HEK293 (cell line): ENCODE data around the gene SHBG.
A peak's percentile ranks its signal among the peaks of the same experiment; 100 is the strongest.

Source experiments
- CTCF ChIA-PET: fragments of 350-600 bp; formaldehyde crosslinking; extraction: SDS; loops from one replicate; lab custom pipeline; 2021; ENCODE audit warnings: antibody characterized with exemption; lab: Yijun Ruan, JAX
- POLR2A ChIA-PET: fragments of 300-600 bp; formaldehyde crosslinking; extraction: SDS; loops from one replicate; lab custom pipeline; 2020; ENCODE audit warnings: antibody characterized with exemption, inconsistent platforms; lab: Yijun Ruan, JAX
- H3K27ac ChIP-seq: fragments of 200-500 bp; sonication (Bioruptor generic); 2 replicates; pipeline ENCODE4 v1.5.1; 2014; ENCODE audit warnings: low read depth, low read length, control low read depth, inconsistent platforms; ENCODE audit errors: extremely low read depth
- H3K36me3 ChIP-seq, 2 experiments: fragments of 200-500 bp in 1 of 2; sonication (Bioruptor generic) in 1 of 2; 1 replicate in 1 of 2; 2 replicates in 1 of 2; pipeline ENCODE4 v1.5.1; 2014 to 2017; ENCODE audit warnings: inconsistent platforms in 2 of 2, low read length in 2 of 2; ENCODE audit not compliant: control insufficient read depth in 2 of 2, insufficient read depth in 1 of 2
- H3K4me1 ChIP-seq: fragments of 200-500 bp; sonication (Bioruptor generic); 2 replicates; pipeline ENCODE4 v1.5.1; 2014; ENCODE audit warnings: mild to moderate bottlenecking, low read length, inconsistent platforms; ENCODE audit not compliant: control insufficient read depth, insufficient read depth
- H3K4me3 ChIP-seq: 2 replicates; pipeline ENCODE4 v1.5.1; 2011; ENCODE audit warnings: low read depth, mild to moderate bottlenecking, control low read depth, low read length, moderate library complexity
- H3K9me3 ChIP-seq: fragments of 200-500 bp; sonication (Bioruptor generic); 2 replicates; pipeline ENCODE4 v1.5.1; 2014; ENCODE audit warnings: low read depth, low read length, inconsistent platforms; ENCODE audit not compliant: control insufficient read depth, insufficient read depth
- BCL11A ChIP-seq: fragments of 450-650 bp; formaldehyde crosslinking; IDR thresholded peaks from 2 replicates; pipeline ENCODE4 v1.5.1; 2016; ENCODE audit warnings: low read depth, missing biosample characterization, missing genetic modification characterization
- HOXA7 ChIP-seq: sonication (generic); formaldehyde crosslinking; IDR thresholded peaks from 2 replicates; pipeline ENCODE4 v1.8.1; 2022; ENCODE audit warnings: missing genetic modification reagents, borderline replicate concordance
- OSR2 ChIP-seq: fragments of 450-650 bp; formaldehyde crosslinking; IDR thresholded peaks from 2 replicates; pipeline ENCODE4 v1.5.1; 2016; ENCODE audit warnings: missing biosample characterization, missing genetic modification characterization
- OVOL3 ChIP-seq: fragments of 450-650 bp; formaldehyde crosslinking; IDR thresholded peaks from 2 replicates; pipeline ENCODE4 v1.5.1; 2016; ENCODE audit warnings: missing biosample characterization, missing genetic modification characterization
- SP7 ChIP-seq: fragments of 450-650 bp; formaldehyde crosslinking; IDR thresholded peaks from 2 replicates; pipeline ENCODE4 v1.5.1; 2016; ENCODE audit warnings: missing biosample characterization, missing genetic modification characterization
- TRIM28 ChIP-seq: IDR thresholded peaks from 2 replicates; pipeline ENCODE4 v1.6.1; 2011; ENCODE audit warnings: low read length, control low read depth, borderline replicate concordance
- ZFP41 ChIP-seq: fragments of 450-650 bp; formaldehyde crosslinking; IDR thresholded peaks from 2 replicates; pipeline ENCODE4 v1.5.1; 2016; ENCODE audit warnings: missing biosample characterization, missing genetic modification characterization, borderline replicate concordance
- ZNF10 ChIP-seq: fragments of 450-650 bp; formaldehyde crosslinking; IDR thresholded peaks from 2 replicates; pipeline ENCODE4 v1.5.1; 2017; ENCODE audit warnings: missing biosample characterization, missing genetic modification characterization
- ZNF157 ChIP-seq: fragments of 450-650 bp; formaldehyde crosslinking; IDR thresholded peaks from 2 replicates; pipeline ENCODE4 v1.5.1; 2016; ENCODE audit warnings: missing biosample characterization, missing genetic modification characterization
- ZNF214 ChIP-seq: fragments of 450-650 bp; formaldehyde crosslinking; IDR thresholded peaks from 2 replicates; pipeline ENCODE4 v1.5.1; 2017; ENCODE audit warnings: missing biosample characterization, mild to moderate bottlenecking, missing genetic modification characterization, borderline replicate concordance
- ZNF544 ChIP-seq: fragments of 450-650 bp; formaldehyde crosslinking; IDR thresholded peaks from 2 replicates; pipeline ENCODE4 v1.5.0; 2017; ENCODE audit warnings: missing biosample characterization, missing genetic modification characterization
- ZNF561 ChIP-seq: fragments of 450-650 bp; IDR thresholded peaks from 2 replicates; pipeline ENCODE4 v1.5.1; 2018; ENCODE audit warnings: missing biosample characterization, missing genetic modification characterization, borderline replicate concordance
- ZNF624 ChIP-seq: fragments of 450-650 bp; formaldehyde crosslinking; IDR thresholded peaks from 2 replicates; pipeline ENCODE4 v1.5.1; 2017; ENCODE audit warnings: missing biosample characterization, missing genetic modification characterization
- ZNF677 ChIP-seq: fragments of 450-650 bp; IDR thresholded peaks from 2 replicates; pipeline ENCODE4 v1.5.0; 2018; ENCODE audit warnings: missing biosample characterization, mild to moderate bottlenecking, missing genetic modification characterization, moderate library complexity
- ZNF768 ChIP-seq: fragments of 450-650 bp; formaldehyde crosslinking; IDR thresholded peaks from 2 replicates; pipeline ENCODE4 v1.5.1; 2018; ENCODE audit warnings: missing biosample characterization, mild to moderate bottlenecking, missing genetic modification characterization
- TF ChIP-seq, protein P1 (sequence below): fragments of 450-650 bp; formaldehyde crosslinking; IDR thresholded peaks from 2 replicates; pipeline ENCODE4 v1.5.1; 2016; ENCODE audit warnings: missing biosample characterization, missing genetic modification characterization, borderline replicate concordance
- TF ChIP-seq, protein P2 (sequence below): fragments of 450-650 bp; formaldehyde crosslinking; IDR thresholded peaks from 2 replicates; pipeline ENCODE4 v1.5.1; 2016; ENCODE audit warnings: missing biosample characterization, missing genetic modification characterization
- TF ChIP-seq, protein P3 (sequence below): fragments of 450-650 bp; formaldehyde crosslinking; IDR thresholded peaks from 2 replicates; pipeline ENCODE4 v1.5.1; 2016; ENCODE audit warnings: missing biosample characterization, missing genetic modification characterization
- TF ChIP-seq, protein P4 (sequence below): fragments of 450-650 bp; formaldehyde crosslinking; IDR thresholded peaks from 2 replicates; pipeline ENCODE4 v1.5.1; 2016; ENCODE audit warnings: missing biosample characterization, missing genetic modification characterization, borderline replicate concordance
- TF ChIP-seq, protein P5 (sequence below): fragments of 450-650 bp; formaldehyde crosslinking; IDR thresholded peaks from 2 replicates; pipeline ENCODE4 v1.5.1; 2017; ENCODE audit warnings: missing biosample characterization, missing genetic modification characterization
- TF ChIP-seq, protein P6 (sequence below): fragments of 450-650 bp; formaldehyde crosslinking; IDR thresholded peaks from 2 replicates; pipeline ENCODE4 v1.5.1; 2016; ENCODE audit warnings: missing biosample characterization, missing genetic modification characterization

Gene SHBG

DNA sequence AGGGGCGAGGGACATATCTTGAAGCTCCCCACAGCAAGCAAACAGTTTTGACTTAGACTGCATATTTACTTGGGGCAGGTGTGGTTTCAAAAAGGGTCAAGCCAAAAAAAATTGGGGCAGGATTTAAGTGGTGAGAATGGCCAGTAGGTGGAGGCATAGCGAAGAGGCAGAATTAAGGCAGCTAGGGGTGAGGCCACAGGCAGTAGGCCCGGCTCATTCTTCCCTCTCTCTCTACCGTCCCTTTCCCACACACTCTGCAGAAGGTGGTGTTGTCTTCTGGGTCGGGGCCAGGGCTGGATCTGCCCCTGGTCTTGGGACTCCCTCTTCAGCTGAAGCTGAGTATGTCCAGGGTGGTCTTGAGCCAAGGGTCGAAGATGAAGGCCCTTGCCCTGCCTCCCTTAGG lies 2.6 kb downstream of the SHBG start (continued):
- TF ChIP-seq, protein P1, sequence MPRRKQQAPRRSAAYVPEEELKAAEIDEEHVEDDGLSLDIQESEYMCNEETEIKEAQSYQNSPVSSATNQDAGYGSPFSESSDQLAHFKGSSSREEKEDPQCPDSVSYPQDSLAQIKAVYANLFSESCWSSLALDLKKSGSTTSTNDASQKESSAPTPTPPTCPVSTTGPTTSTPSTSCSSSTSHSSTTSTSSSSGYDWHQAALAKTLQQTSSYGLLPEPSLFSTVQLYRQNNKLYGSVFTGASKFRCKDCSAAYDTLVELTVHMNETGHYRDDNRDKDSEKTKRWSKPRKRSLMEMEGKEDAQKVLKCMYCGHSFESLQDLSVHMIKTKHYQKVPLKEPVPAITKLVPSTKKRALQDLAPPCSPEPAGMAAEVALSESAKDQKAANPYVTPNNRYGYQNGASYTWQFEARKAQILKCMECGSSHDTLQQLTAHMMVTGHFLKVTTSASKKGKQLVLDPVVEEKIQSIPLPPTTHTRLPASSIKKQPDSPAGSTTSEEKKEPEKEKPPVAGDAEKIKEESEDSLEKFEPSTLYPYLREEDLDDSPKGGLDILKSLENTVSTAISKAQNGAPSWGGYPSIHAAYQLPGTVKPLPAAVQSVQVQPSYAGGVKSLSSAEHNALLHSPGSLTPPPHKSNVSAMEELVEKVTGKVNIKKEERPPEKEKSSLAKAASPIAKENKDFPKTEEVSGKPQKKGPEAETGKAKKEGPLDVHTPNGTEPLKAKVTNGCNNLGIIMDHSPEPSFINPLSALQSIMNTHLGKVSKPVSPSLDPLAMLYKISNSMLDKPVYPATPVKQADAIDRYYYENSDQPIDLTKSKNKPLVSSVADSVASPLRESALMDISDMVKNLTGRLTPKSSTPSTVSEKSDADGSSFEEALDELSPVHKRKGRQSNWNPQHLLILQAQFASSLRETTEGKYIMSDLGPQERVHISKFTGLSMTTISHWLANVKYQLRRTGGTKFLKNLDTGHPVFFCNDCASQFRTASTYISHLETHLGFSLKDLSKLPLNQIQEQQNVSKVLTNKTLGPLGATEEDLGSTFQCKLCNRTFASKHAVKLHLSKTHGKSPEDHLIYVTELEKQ (tag by site-specific recombination), result no peak
- TF ChIP-seq TRIM28 (peak; percentile 64; the same call in 1 of the 2 replicates), OSR2 (tag by site-specific recombination) (no peak), ZNF561 (tag by site-specific recombination) (0 out of 2 replicates have a peak, but pooled peaks have one; percentile 55), BCL11A (no peak), ZNF677 (tag by site-specific recombination) (no peak), ZFP41 (tag by site-specific recombination) (no peak), HOXA7 (no peak), SP7 (tag by site-specific recombination) (0 out of 2 replicates have a peak, but pooled peaks have one; percentile 37), ZNF214 (tag by site-specific recombination) (no peak)
- TF ChIP-seq, protein P2, sequence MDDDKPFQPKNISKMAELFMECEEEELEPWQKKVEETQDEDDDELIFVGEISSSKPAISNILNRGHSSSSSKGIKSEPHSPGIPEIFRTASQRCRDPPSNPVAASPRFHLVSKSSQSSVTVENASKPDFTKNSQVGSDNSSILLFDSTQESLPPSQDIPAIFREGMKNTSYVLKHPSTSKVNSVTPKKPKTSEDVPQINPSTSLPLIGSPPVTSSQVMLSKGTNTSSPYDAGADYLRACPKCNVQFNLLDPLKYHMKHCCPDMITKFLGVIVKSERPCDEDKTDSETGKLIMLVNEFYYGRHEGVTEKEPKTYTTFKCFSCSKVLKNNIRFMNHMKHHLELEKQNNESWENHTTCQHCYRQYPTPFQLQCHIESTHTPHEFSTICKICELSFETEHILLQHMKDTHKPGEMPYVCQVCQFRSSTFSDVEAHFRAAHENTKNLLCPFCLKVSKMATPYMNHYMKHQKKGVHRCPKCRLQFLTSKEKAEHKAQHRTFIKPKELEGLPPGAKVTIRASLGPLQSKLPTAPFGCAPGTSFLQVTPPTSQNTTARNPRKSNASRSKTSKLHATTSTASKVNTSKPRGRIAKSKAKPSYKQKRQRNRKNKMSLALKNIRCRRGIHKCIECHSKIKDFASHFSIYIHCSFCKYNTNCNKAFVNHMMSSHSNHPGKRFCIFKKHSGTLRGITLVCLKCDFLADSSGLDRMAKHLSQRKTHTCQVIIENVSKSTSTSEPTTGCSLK (tag by site-specific recombination), result no peak
- TF ChIP-seq, protein P3, sequence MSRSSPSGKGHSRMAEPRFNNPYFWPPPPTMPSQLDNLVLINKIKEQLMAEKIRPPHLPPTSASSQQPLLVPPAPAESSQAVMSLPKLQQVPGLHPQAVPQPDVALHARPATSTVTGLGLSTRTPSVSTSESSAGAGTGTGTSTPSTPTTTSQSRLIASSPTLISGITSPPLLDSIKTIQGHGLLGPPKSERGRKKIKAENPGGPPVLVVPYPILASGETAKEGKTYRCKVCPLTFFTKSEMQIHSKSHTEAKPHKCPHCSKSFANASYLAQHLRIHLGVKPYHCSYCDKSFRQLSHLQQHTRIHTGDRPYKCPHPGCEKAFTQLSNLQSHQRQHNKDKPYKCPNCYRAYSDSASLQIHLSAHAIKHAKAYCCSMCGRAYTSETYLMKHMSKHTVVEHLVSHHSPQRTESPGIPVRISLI (tag by site-specific recombination), result peak; percentile 76

DNA sequence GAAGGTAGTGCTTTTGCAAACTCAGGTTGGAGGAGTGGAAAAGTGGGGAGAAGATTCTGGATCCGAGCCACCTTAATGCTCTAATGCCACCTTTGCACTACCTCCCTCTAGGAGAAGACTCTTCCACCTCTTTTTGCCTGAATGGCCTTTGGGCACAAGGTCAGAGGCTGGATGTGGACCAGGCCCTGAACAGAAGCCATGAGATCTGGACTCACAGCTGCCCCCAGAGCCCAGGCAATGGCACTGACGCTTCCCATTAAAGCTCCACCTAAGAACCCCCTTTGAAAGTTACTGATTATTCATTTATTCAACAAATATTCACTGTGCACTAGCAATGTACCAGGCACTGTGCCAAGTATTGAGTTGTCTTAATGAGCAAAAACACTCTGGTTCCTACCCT lies 3.2 kb downstream of the SHBG start:
- no peak overlapping the region for H3K27ac ChIP-seq
- no peaks in the 10 kb centered on the region for H3K4me1 ChIP-seq
- POLR2A ChIA-PET, result interaction anchor here (2.0 to 9.6 kb wide), 2 partner anchors 50 to 54 kb away, joined by 8 to 215 read pairs; partner anchors contain the start of genes MPDU1, TP53 and WRAP53
- CTCF ChIA-PET, result interaction anchor here (0.7 to 10.7 kb wide), 26 partner anchors 8 to 587 kb away, joined by 3 to 207 read pairs (median 5); partner anchors contain the start of genes ATP1B2, DNAH2, FXR2 and MPDU1
- no peaks in the 10 kb centered on the region for H3K36me3 ChIP-seq
- H3K4me3 ChIP-seq, result no peak overlapping the region
- no peaks in the 10 kb centered on the region for H3K9me3 ChIP-seq
- TF ChIP-seq, protein P4, sequence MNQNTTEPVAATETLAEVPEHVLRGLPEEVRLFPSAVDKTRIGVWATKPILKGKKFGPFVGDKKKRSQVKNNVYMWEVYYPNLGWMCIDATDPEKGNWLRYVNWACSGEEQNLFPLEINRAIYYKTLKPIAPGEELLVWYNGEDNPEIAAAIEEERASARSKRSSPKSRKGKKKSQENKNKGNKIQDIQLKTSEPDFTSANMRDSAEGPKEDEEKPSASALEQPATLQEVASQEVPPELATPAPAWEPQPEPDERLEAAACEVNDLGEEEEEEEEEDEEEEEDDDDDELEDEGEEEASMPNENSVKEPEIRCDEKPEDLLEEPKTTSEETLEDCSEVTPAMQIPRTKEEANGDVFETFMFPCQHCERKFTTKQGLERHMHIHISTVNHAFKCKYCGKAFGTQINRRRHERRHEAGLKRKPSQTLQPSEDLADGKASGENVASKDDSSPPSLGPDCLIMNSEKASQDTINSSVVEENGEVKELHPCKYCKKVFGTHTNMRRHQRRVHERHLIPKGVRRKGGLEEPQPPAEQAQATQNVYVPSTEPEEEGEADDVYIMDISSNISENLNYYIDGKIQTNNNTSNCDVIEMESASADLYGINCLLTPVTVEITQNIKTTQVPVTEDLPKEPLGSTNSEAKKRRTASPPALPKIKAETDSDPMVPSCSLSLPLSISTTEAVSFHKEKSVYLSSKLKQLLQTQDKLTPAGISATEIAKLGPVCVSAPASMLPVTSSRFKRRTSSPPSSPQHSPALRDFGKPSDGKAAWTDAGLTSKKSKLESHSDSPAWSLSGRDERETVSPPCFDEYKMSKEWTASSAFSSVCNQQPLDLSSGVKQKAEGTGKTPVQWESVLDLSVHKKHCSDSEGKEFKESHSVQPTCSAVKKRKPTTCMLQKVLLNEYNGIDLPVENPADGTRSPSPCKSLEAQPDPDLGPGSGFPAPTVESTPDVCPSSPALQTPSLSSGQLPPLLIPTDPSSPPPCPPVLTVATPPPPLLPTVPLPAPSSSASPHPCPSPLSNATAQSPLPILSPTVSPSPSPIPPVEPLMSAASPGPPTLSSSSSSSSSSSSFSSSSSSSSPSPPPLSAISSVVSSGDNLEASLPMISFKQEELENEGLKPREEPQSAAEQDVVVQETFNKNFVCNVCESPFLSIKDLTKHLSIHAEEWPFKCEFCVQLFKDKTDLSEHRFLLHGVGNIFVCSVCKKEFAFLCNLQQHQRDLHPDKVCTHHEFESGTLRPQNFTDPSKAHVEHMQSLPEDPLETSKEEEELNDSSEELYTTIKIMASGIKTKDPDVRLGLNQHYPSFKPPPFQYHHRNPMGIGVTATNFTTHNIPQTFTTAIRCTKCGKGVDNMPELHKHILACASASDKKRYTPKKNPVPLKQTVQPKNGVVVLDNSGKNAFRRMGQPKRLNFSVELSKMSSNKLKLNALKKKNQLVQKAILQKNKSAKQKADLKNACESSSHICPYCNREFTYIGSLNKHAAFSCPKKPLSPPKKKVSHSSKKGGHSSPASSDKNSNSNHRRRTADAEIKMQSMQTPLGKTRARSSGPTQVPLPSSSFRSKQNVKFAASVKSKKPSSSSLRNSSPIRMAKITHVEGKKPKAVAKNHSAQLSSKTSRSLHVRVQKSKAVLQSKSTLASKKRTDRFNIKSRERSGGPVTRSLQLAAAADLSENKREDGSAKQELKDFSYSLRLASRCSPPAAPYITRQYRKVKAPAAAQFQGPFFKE (tag by site-specific recombination), result no peak
- no peak for TF ChIP-seq ZNF624 (tag by site-specific recombination)
- TF ChIP-seq, protein P5, sequence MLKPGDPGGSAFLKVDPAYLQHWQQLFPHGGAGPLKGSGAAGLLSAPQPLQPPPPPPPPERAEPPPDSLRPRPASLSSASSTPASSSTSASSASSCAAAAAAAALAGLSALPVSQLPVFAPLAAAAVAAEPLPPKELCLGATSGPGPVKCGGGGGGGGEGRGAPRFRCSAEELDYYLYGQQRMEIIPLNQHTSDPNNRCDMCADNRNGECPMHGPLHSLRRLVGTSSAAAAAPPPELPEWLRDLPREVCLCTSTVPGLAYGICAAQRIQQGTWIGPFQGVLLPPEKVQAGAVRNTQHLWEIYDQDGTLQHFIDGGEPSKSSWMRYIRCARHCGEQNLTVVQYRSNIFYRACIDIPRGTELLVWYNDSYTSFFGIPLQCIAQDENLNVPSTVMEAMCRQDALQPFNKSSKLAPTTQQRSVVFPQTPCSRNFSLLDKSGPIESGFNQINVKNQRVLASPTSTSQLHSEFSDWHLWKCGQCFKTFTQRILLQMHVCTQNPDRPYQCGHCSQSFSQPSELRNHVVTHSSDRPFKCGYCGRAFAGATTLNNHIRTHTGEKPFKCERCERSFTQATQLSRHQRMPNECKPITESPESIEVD (tag by site-specific recombination), result no peak
- TF ChIP-seq ZNF10 (tag by site-specific recombination), result no peak
- TF ChIP-seq ZNF157 (tag by site-specific recombination), result no peak
- TF ChIP-seq, protein P6, sequence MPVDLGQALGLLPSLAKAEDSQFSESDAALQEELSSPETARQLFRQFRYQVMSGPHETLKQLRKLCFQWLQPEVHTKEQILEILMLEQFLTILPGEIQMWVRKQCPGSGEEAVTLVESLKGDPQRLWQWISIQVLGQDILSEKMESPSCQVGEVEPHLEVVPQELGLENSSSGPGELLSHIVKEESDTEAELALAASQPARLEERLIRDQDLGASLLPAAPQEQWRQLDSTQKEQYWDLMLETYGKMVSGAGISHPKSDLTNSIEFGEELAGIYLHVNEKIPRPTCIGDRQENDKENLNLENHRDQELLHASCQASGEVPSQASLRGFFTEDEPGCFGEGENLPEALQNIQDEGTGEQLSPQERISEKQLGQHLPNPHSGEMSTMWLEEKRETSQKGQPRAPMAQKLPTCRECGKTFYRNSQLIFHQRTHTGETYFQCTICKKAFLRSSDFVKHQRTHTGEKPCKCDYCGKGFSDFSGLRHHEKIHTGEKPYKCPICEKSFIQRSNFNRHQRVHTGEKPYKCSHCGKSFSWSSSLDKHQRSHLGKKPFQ (tag by site-specific recombination), result no peak
- TF ChIP-seq ZNF768 (tag by site-specific recombination), result no peak
- no peak for TF ChIP-seq OVOL3 (tag by site-specific recombination)
- no peak for TF ChIP-seq ZNF544 (tag by site-specific recombination)
